ENCODE data around the gene PRM3.

GRCh38 chr16:11302977-11303376 is 29.5 kb upstream of the PRM3 start:
- TF ChIP-seq CTCF (IDR thresholded peaks at IDR 0.05), result no peak
- no peak for TF ChIP-seq POLR2A (IDR thresholded peaks at IDR 0.05)
- TF ChIP-seq POLR2AphosphoS5 (IDR thresholded peaks at IDR 0.05), result no peak
- TF ChIP-seq EP300 (IDR thresholded peaks at IDR 0.05), result no peak

Measured in gastroesophageal sphincter (tissue), 3 donors.